A673 (cell line): ENCODE measurements around the gene RAD23B.

Experiments
- CTCF ChIP-seq: fragments of 300-800, 200-600 bp; sonication (generic); conservative IDR thresholded peaks from 2 replicates; pipeline ENCODE4 v1.5.1; 2017; ENCODE audit warnings: low read depth, mild to moderate bottlenecking, antibody characterized with exemption, low read length, moderate library complexity, mixed read lengths
- EZH2 ChIP-seq: fragments of 200-600 bp; sonication (generic); IDR thresholded peaks from 2 replicates; pipeline ENCODE4 v1.6.1; 2017; ENCODE audit warnings: borderline replicate concordance, low read depth, mild to moderate bottlenecking, mixed read lengths, antibody characterized with exemption, low read length; ENCODE audit not compliant: poor library complexity, severe bottlenecking

DNA sequence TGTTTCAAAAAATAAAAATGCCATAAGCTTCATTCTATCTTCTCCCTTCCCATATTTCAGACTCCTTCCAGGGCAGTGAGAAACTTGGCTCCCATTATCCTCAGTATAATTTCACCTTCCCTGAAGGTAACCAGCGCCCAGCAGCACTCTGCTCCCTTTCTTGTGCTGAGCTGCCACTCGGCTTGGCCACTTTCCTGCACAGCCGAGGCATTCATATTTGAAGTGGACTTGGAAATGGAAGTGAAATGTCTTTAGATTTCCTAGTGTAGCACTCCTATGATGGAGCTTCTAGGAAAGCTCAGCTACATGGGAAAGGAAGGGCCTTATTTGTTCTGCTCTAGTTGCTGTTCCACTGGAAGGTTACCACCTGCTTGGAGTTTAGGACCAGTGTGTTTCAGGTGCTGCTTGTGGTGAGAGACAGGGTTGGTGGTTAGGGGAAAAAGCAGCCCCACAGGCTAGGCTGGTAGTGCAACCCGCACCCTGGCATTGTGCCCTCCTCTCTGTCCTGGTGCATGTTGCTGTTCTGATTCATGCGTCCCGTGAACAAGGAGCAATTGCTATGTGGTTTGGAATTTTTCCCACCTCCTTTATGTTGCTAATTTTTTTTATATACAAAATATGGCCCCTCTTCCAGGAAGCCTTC is 53.8 kb downstream of the RAD23B start:
- TF ChIP-seq EZH2 = no peak
- no peak for TF ChIP-seq CTCF
